ENCODE measurements around the gene CCR7.

Gene CCR7

GRCh38 chr17:40534371-40535189, 30.7 kb downstream of the CCR7 start:
- no peak overlapping the region for H3K4me3 ChIP-seq (ENCODE audit: low read length)
- TF ChIP-seq CTCF (conservative IDR thresholded peaks at IDR 0.05; ENCODE audit: low read depth, low read length), result no peak
- no peak for DNase-seq (ENCODE audit: low read depth)

GRCh38 chr17:40533896-40534295, 31.4 kb downstream of the CCR7 start:
- TF ChIP-seq CTCF (conservative IDR thresholded peaks at IDR 0.05; ENCODE audit: low read depth, low read length), result no peak
- no peak overlapping the region for H3K4me3 ChIP-seq (ENCODE audit: low read length)
- no peak for DNase-seq (ENCODE audit: low read depth)

- no peak overlapping the region for H3K4me3 ChIP-seq (ENCODE audit: low read length)
- no peak for TF ChIP-seq CTCF (conservative IDR thresholded peaks at IDR 0.05; ENCODE audit: low read depth, low read length)
- no peak for DNase-seq (ENCODE audit: low read depth)
Measured at GRCh38 chr17:40532520-40533253, 32.6 kb downstream of the CCR7 start.

GRCh38 chr17:40531051-40531991, 34.0 kb downstream of the CCR7 start:
- DNase-seq (ENCODE audit: low read depth), result no peak
- TF ChIP-seq CTCF (conservative IDR thresholded peaks at IDR 0.05; ENCODE audit: low read depth, low read length), result no peak
- H3K4me3 ChIP-seq (ENCODE audit: low read length), result no peak overlapping the region

- TF ChIP-seq CTCF (conservative IDR thresholded peaks at IDR 0.05; ENCODE audit: low read depth, low read length), result no peak
- H3K4me3 ChIP-seq (ENCODE audit: low read length), result no peak overlapping the region
- no peak for DNase-seq (ENCODE audit: low read depth)
Measured at GRCh38 chr17:40530531-40530994, 34.7 kb downstream of the CCR7 start.

- no peak overlapping the region for H3K4me3 ChIP-seq (ENCODE audit: low read length)
- no peak for TF ChIP-seq CTCF (conservative IDR thresholded peaks at IDR 0.05; ENCODE audit: low read depth, low read length)
- DNase-seq (ENCODE audit: low read depth), result no peak
Measured at GRCh38 chr17:40529991-40530390, 35.3 kb downstream of the CCR7 start.
